T1000 (cell line): ENCODE results near the gene PSRC1.
A peak's percentile ranks its signal among the peaks of the same experiment; 100 is the strongest.

Experiments
- DNase-seq: peaks from one replicate; lab custom pipeline; 2025; ENCODE audit warnings: mixed read lengths; lab: John Stamatoyannopoulos, UW

Gene PSRC1

GRCh38 chr1:109258481-109259466, 24.2 kb downstream of the PSRC1 start:
- no peak for DNase-seq

DNA sequence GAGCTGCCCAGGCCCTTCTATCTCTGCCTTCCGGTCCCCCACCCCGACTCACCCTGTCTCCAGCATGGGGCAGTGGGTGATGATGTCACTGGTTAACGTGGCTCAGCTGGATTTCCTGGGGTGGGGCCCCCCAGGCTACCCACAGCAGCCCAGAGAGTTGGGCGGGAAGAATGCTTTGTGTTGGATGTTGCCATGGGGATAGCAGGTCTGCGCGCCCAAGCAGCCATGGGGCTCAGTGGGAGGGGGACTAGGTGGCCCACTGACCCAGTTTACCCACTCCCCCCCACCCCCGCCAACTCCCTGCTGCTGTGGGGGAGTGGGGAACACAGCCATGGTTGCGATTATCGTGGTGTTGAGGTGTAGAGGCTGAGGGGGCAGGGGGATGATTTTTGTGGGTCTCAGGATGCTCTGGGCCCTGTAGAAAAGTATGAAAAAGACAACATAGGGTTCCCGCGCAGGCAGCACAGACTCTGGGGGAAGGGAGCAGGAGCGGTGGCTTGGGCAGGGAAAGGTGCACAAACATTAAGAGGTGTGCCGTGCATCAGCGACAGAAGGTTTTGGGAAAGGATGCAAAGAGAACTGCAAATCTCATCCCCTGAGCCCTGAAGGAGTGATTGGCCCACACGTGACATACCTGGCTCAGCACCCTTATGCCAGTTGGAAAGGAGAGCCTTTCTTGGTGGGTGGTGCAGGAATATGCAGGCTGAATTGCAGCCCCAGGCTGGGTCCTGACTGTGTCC, 25.1 kb downstream of the PSRC1 start:
- peak; percentile 54 for DNase-seq

DNA sequence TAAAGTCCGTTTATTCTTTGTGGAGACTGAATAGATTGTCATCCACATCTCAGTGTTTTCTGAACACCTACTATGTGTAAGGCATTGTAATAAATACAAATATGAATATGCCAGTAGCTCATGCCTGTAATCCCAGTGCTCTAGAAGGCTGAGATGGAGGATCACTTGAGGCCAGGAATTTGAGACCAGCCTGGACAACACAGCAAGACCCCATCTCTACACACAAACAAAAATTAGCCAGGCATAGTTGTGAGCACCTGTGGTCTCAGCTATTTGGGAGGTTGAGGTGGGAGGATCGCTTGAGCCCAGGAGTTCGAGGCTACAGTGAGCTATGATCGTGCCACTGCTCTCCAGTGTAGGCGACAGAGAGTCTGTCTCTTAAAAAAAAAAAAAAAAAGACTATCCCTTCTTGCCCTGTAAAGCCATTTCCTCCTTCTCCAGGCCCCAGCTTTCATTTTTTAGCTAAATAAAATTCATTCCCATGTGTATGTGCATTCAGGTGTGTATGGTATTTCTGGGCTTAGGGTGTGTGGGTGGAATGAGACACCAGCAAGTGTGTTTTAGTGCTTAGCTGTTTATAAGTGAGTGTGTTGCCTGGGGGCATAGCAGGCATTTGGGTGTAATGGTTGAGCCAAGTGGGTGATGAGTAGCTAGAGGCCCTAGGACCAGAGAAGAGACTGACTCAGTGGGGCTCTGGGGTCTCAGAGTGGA, 25.8 kb downstream of the PSRC1 start:
- no peak for DNase-seq

DNA sequence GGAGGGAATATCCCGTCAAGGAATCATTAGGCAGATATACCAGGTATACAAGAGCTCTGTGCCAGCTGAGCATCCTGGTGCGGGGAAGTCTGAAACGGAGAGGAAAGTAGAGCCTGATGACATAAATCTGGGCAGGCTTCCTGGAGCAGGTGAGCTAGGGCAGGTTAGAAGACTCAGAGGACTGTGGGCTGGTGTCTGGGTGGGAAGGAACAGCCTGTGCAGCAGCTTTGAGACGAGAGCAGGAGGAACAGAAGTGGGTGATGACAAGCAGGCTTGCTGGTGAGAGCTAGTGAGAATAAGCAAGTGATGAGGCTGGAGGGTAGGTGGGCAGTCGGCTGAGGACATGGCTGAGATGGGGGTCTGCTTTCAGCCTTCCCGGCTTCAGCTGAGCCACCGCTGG, 26.9 kb downstream of the PSRC1 start:
- no peak for DNase-seq

- DNase-seq, result no peak
Measured at GRCh38 chr1:109255678-109256077, 27.3 kb downstream of the PSRC1 start.

DNA sequence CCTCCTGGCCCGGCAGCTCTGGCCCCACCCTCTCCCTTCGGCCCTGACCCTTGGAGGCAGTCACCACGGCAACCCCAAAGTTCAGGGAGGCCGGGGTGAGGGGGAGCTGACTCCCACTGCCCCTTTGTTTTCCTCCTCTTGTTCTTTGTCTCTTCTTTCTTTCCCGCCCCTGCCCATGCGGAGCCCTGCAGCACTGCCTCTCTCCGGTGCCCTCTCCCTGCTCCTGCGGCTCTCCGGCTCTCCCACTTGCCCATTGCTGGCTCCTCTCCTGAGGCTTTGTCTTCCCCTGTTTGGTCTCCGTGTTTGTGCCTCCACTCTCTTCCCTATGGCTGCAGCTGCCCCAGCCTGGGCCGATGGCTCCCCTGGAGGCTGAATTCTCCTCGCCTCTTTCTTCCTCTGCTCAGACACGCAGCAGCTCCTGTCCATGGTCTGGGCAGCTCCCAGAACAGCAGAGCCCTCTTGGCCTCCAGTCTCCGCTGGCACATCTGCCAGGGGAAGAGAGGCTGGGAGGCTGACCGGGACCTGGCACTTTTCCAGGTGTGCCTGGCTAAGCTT, 27.8 kb downstream of the PSRC1 start:
- no peak for DNase-seq

DNA sequence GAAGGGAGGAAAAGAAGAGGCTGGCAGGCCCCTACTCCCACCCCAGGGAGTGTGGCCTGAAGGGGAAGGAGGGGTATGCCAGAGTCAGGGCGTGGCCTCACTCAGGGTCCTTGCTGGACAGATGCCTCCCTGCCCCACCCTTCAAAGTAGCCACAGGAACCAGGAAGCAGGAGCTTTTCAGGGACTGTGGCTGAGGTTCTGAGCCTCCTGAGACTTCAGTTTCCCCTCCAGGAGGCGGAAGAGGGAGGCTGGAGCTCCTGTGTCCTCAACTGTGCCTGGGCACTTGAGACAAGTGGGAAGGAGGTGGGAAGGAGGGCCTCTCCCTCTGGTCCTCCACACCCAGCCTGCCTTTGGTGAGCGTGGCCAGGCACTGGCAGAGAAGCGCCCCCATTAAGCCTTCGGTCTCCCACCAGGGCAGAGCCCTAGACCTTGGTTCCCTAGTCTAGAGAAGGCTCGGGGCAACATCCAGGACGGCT, 28.3 kb downstream of the PSRC1 start:
- DNase-seq, result no peak

- DNase-seq, result no peak
Measured at GRCh38 chr1:109253803-109254620, 28.9 kb downstream of the PSRC1 start.

- DNase-seq, result no peak
Measured at GRCh38 chr1:109252893-109253802, 29.8 kb downstream of the PSRC1 start.

DNA sequence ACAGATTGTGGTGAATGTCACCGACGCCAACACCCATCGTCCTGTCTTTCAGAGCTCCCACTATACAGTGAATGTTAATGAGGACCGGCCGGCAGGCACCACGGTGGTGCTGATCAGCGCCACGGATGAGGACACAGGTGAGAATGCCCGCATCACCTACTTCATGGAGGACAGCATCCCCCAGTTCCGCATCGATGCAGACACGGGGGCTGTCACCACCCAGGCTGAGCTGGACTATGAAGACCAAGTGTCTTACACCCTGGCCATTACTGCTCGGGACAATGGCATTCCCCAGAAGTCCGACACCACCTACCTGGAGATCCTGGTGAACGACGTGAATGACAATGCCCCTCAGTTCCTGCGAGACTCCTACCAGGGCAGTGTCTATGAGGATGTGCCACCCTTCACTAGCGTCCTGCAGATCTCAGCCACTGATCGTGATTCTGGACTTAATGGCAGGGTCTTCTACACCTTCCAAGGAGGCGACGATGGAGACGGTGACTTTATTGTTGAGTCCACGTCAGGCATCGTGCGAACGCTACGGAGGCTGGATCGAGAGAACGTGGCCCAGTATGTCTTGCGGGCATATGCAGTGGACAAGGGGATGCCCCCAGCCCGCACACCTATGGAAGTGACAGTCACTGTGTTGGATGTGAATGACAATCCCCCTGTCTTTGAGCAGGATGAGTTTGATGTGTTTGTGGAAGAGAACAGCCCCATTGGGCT, 30.6 kb downstream of the PSRC1 start:
- DNase-seq, result no peak

GRCh38 chr1:109251277-109252166, 31.4 kb downstream of the PSRC1 start:
- DNase-seq, result no peak

GRCh38 chr1:109250454-109251276, 32.3 kb downstream of the PSRC1 start:
- peak; percentile 18 for DNase-seq

GRCh38 chr1:109249654-109250401, 33.1 kb downstream of the PSRC1 start:
- DNase-seq, result no peak

DNA sequence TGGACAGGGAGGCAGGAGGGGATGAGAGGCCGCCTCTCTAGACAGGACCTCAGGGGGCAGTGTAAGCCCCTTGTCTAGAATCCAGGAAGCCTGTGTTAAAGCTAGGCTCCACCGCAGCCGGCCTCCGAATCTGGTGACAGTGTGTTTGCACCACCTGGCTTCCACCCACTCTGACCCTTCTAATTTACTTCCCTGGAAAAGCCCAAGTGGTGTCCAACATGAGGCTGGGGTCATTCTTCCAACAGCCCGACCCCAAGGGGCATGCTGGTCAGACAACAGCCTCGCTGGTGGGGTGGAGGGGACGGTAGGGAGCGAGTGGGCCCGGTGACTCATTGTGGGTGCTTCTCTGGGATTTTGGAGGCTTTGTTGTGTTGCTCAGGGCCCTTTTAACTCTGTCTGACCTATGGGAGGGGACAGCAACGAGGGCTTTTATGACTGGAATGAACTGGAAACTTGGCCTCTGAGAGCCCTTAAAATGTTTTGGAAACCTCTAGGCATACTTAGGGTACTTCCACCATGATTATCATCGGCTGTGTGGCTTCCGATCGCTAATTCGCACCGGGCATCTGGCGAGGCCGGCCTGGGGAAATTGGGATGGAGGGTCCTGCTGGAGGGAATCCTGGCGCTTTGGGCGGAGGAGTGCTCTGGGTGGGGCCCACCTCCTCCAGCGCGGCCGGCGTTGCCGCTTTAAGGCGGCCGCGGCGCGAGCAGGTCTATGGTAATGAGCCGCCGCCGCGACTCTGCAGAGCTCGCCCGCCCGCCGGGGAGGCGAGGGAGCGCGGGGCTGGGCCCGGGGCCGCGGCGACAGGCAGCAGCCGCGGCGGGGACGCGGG, 33.9 kb downstream of the PSRC1 start, which contains the start of gene CELSR2:
CELSR2 (plus strand) TSS at position 743 of the 833 bp plus-strand sequence. CDS start 541 bp downstream, outside the sequence.
- peak; percentile 30 for DNase-seq

- DNase-seq, result no peak
Measured at GRCh38 chr1:109248444-109248796, 34.5 kb downstream of the PSRC1 start.
